K562 (cell line): Measurements from ENCODE around the gene TOX2. TPM values are rescaled to one million over a fixed set of nuclear protein-coding genes. Genes with fewer than 3 reads are reported as not detected.

Experiments
- ATAC-seq: fragments of 200-7000 bp; cut with Tn5 transposase; 3 replicates; pipeline ENCODE4 v1.9.1; 2020; ENCODE audit warnings: moderate library complexity
- BruUV-seq: library from RNA; stranded (reverse); fragments of 400-500 nt; replicated peaks from 2 replicates; lab custom pipeline; 2021; lab: Mats Ljungman, UMichigan
- CTCF ChIA-PET: fragments of 300-600 bp; formaldehyde crosslinking; extraction: SDS; loops from one replicate; lab custom pipeline; 2021; ENCODE audit warnings: low intra/inter-chr PET ratio; lab: Yijun Ruan, JAX
- POLR2A ChIA-PET: fragments of 300-600, 350-650 bp; sonication (Branson Sonifier 250); formaldehyde crosslinking; extraction: SDS; loops from one replicate; lab custom pipeline; 2021; ENCODE audit warnings: antibody characterized with exemption, inconsistent platforms; lab: Yijun Ruan, JAX
- DNase-seq, 4 experiments: peaks; one replicate each; pipeline versions ENCODE4 v3.0.0 to v3.0.0-alpha.2; 2011 to 2018; ENCODE audit warnings: low spot score in 3 of 4, mixed read lengths in 3 of 4; ENCODE audit errors: extremely low read depth in 1 of 4
- FAIRE-seq: peaks from 2 replicates; lab custom pipeline; 2011; peaks lifted over from hg19 to GRCh38; lab: Jason Lieb, UNC
- H2AFZ ChIP-seq: 2 replicates; pipeline ENCODE4 v1.6.0; 2011; ENCODE audit warnings: low read depth, low read length, control low read depth, inconsistent platforms
- H3K27ac ChIP-seq: fragments of 200-600 bp; 3 replicates; pipeline ENCODE4 v1.8.0; 2011; ENCODE audit warnings: low read depth, mild to moderate bottlenecking, control low read depth, inconsistent platforms, low read length, moderate library complexity, mixed read lengths; ENCODE audit errors: extremely low read depth
- H3K27me3 ChIP-seq, 2 experiments: fragments of 300-600 bp in 1 of 2; 2 replicates in 1 of 2; 3 replicates in 1 of 2; pipeline versions ENCODE4 v1.6.0 to v1.8.0; 2011; ENCODE audit warnings: inconsistent platforms in 2 of 2, low read length in 2 of 2, mild to moderate bottlenecking in 1 of 2, mixed read lengths in 1 of 2, moderate library complexity in 1 of 2; ENCODE audit not compliant: control insufficient read depth in 2 of 2, insufficient read depth in 2 of 2
- H3K36me3 ChIP-seq: fragments of 300-600 bp; 3 replicates; pipeline ENCODE4 v1.8.0; 2011; ENCODE audit warnings: mild to moderate bottlenecking, low read length, inconsistent platforms; ENCODE audit not compliant: control insufficient read depth, insufficient read depth
- H3K4me1 ChIP-seq, 2 experiments: fragments of 200-600 bp in 1 of 2; replicated peaks in 1 of 2; 2 replicates in 1 of 2; 3 replicates in 1 of 2; pipeline versions ENCODE4 v1.5.1 to v1.8.0; 2011; ENCODE audit warnings: inconsistent platforms in 2 of 2, low read length in 2 of 2, mild to moderate bottlenecking in 1 of 2, mixed read lengths in 1 of 2, moderate library complexity in 1 of 2; ENCODE audit not compliant: control insufficient read depth in 2 of 2, insufficient read depth in 2 of 2
- H3K4me2 ChIP-seq: 2 replicates; pipeline ENCODE4 v1.6.1; 2011; ENCODE audit warnings: low read length, control low read depth, inconsistent platforms, mixed read lengths; ENCODE audit not compliant: insufficient read depth
- H3K4me3 ChIP-seq: fragments of 200-600 bp; sonication (generic), shearing (Covaris generic); 2 replicates; pipeline ENCODE4 v1.5.1; 2016; ENCODE audit warnings: control low read depth, inconsistent platforms
- H3K79me2 ChIP-seq: fragments of 200-600 bp; 3 replicates; pipeline ENCODE4 v1.8.0; 2011; ENCODE audit warnings: low read length, inconsistent platforms; ENCODE audit not compliant: control insufficient read depth, insufficient read depth
- H3K9ac ChIP-seq, 2 experiments: 2 replicates each; pipeline versions ENCODE4 v1.6.0 to v1.6.1; 2011; ENCODE audit warnings: low read depth in 2 of 2, low read length in 2 of 2, control low read depth in 1 of 2, inconsistent platforms in 1 of 2, mild to moderate bottlenecking in 1 of 2, mixed read lengths in 1 of 2; ENCODE audit not compliant: insufficient read depth in 1 of 2
- H3K9me1 ChIP-seq: one replicate; pipeline ENCODE4 v1.6.0; 2011; ENCODE audit warnings: inconsistent platforms, mild to moderate bottlenecking, low read length, moderate library complexity; ENCODE audit not compliant: control insufficient read depth, insufficient read depth
- H3K9me3 ChIP-seq: replicated peaks from 2 replicates; pipeline ENCODE4 v1.5.1; 2011; ENCODE audit warnings: low read depth, low read length, inconsistent platforms; ENCODE audit not compliant: control insufficient read depth, insufficient read depth
- H4K20me1 ChIP-seq: replicated peaks from 2 replicates; pipeline ENCODE4 v1.6.1; 2011; ENCODE audit warnings: low read length, inconsistent platforms, mixed read lengths; ENCODE audit not compliant: control insufficient read depth, insufficient read depth
- DMBX1 ChIP-seq: fragments of 250-450 bp; sonication (Bioruptor Pico); IDR thresholded peaks from 2 replicates; pipeline ENCODE4 v1.8.0; 2022; ENCODE audit warnings: inconsistent platforms, mild to moderate bottlenecking, moderate library complexity, borderline replicate concordance
- ID3 ChIP-seq, 2 experiments: fragments of 250-450 bp in 1 of 2; fragments of 450-650 bp in 1 of 2; sonication (Bioruptor Pico) in 1 of 2; IDR thresholded peaks; 2 replicates each; pipeline versions ENCODE4 v1.6.1 to v1.8.0; 2016 to 2021; ENCODE audit warnings: mild to moderate bottlenecking in 2 of 2, moderate library complexity in 2 of 2, missing compliant biosample characterization in 1 of 2, missing genetic modification characterization in 1 of 2
- KLF1 ChIP-seq: fragments of 450-650 bp; IDR thresholded peaks from 2 replicates; pipeline ENCODE4 v1.6.1; 2016; ENCODE audit warnings: missing genetic modification characterization, missing compliant biosample characterization
- MTA2 ChIP-seq: fragments of 450-650 bp; IDR thresholded peaks from 2 replicates; pipeline ENCODE4 v1.6.1; 2016; ENCODE audit warnings: low read depth
- NFIX ChIP-seq: fragments of 250-450 bp; sonication (Bioruptor Pico); IDR thresholded peaks from 2 replicates; pipeline ENCODE4 v1.4.0; 2020; ENCODE audit warnings: low read depth, mild to moderate bottlenecking, moderate library complexity
- RBM22 ChIP-seq: fragments of 200-400 bp; formaldehyde crosslinking; IDR thresholded peaks from 2 replicates; pipeline ENCODE4 v1.6.1; 2018; ENCODE audit warnings: low read length, low read depth; ENCODE audit not compliant: poor library complexity, severe bottlenecking
- SNIP1 ChIP-seq: fragments of 450-650 bp; IDR thresholded peaks from 2 replicates; pipeline ENCODE4 v1.7.1; 2017; ENCODE audit warnings: low read depth, mild to moderate bottlenecking
- TAF9B ChIP-seq: fragments of 450-650 bp; IDR thresholded peaks from 2 replicates; pipeline ENCODE4 v1.6.1; 2018; ENCODE audit warnings: mild to moderate bottlenecking; ENCODE audit not compliant: partially characterized antibody
- ZNF316 ChIP-seq: fragments of 450-650 bp; IDR thresholded peaks from 2 replicates; pipeline ENCODE4 v1.6.1; 2016
- ZNF76 ChIP-seq: fragments of 250-450 bp; sonication (Bioruptor Pico); IDR thresholded peaks from 2 replicates; pipeline ENCODE4 v1.4.0; 2020; ENCODE audit warnings: mild to moderate bottlenecking, moderate library complexity, borderline replicate concordance
- WGBS: fragments of 100-300 bp; shearing (Covaris generic); methylation state at CpG from one replicate; pipeline ENCODE4 v1.1.6; 2016; ENCODE audit warnings: low coverage, mixed read lengths; ENCODE audit not compliant: insufficient coverage; ENCODE audit errors: missing lambda C conversion rate; 5-methylcytosine and 5-hydroxymethylcytosine counted together
- in situ Hi-C: fragments of 300-500 bp; cut with MboI; formaldehyde crosslinking; loops from 4 replicates; pipeline ENCODE4 v1.15.0; 2018; ENCODE audit warnings: inconsistent platforms, mixed read lengths
- intact Hi-C: fragments of 100-400 bp; cut with micrococcal nuclease; formaldehyde crosslinking; loops from 2 replicates; pipeline ENCODE4 v1.14.2; 2022
- polyA plus RNA-seq, 8 experiments: library from polyadenylated mRNA; depleted of rRNA in 4 of 8; stranded (reverse) in 5 of 8; unstranded in 3 of 8; fragments of >200 nt; fragmentation: Nextera tagmentation in 2 of 8; fragmentation: Illumina TruSeq in 1 of 8; extraction: Ambion mirVana in 2 of 8; extraction: Trizol in 1 of 8; gene quantifications; 2 replicates each; pipeline versions ENCODE4 v1.2.1 to v1.2.3, GENCODE V29; 2011 to 2014; ENCODE audit warnings: inconsistent platforms in 1 of 8, missing spikeins in 1 of 8
- total RNA-seq, 7 experiments: library from RNA; depleted of rRNA in 6 of 7; stranded (reverse); fragments of >200 nt in 6 of 7; fragmentation: Illumina TruSeq in 2 of 7; extraction: Trizol in 2 of 7; gene quantifications; 2 replicates each; pipeline versions ENCODE4 v1.2.1 to v1.2.3, GENCODE V29; 2011 to 2021; ENCODE audit warnings: low replicate concordance in 1 of 7

TOX2 gene
- total and polyA plus RNA-seq, 9 of the 15 experiments (the other 6 are each of a cell fraction or from before 2014, with no cell fraction given), result not detected

GRCh38 chr20:44065401-44066340 lies 151.0 kb downstream of the TOX2 start:
- FAIRE-seq (no peak), DNase-seq (no peak), ATAC-seq (no peak)
- POLR2A ChIA-PET, result interaction anchor here (0.6 to 0.7 kb wide), 2 partner anchors 64 to 223 kb away, joined by 3 to 4 read pairs; no protein-coding TSS in a partner anchor
- H2AFZ ChIP-seq, result no peak overlapping the region
- intact Hi-C loops, result no loop called here
- no peaks in the 10 kb centered on the region for H3K4me1 ChIP-seq
- BruUV-seq, result no TSS peak
- H3K27ac ChIP-seq, result no peak overlapping the region
- H3K9me1 ChIP-seq, result no peaks in the 10 kb centered on the region
- H3K27me3 ChIP-seq, result peaks cover 21 to 58% of the 10 kb centered on the region in 2 experiments
- H4K20me1 ChIP-seq, result 0 out of 2 replicates have a peak, but pooled peaks cover 6% of the 10 kb centered on the region
- no peaks in the 10 kb centered on the region for H3K36me3 ChIP-seq
- H3K9ac ChIP-seq, result no peak overlapping the region; a peak in 1 of 4 replicates
- H3K4me3 ChIP-seq, result no peak overlapping the region
- no peak for TF ChIP-seq NFIX (CRISPR knock-in tag)
- TF ChIP-seq SNIP1, result no peak
- no peak for TF ChIP-seq ID3 (CRISPR knock-in tag; IDR thresholded peaks at IDR 0.05)
- no peak for TF ChIP-seq ID3 (tag; IDR thresholded peaks at IDR 0.05)
- no peak for TF ChIP-seq ZNF316
- TF ChIP-seq TAF9B, result no peak
- no peak for TF ChIP-seq KLF1 (tag)
- TF ChIP-seq MTA2, result no peak
- no peak for TF ChIP-seq ZNF76 (CRISPR knock-in tag)
- TF ChIP-seq RBM22, result no peak
- TF ChIP-seq DMBX1 (CRISPR knock-in tag), result no peak
- in situ Hi-C loops, result no loop called here
- CTCF ChIA-PET, result no interaction called here
- no peak overlapping the region for H3K4me2 ChIP-seq
- no peaks in the 10 kb centered on the region for H3K9me3 ChIP-seq
- WGBS, result 1% methylated on average over 20 of the region's 20 CpGs
- no peaks in the 10 kb centered on the region for H3K79me2 ChIP-seq
